Measurements from ENCODE around the gene ADGRG7. TPM values are rescaled to one million over a fixed set of nuclear protein-coding genes. Genes with fewer than 3 reads are reported as not detected.

ADGRG7 gene
- total and polyA plus RNA-seq, 2 donors (not counting 1 experiment from before 2014, with no cell fraction given), result not detected

- DNase-seq (no peak), ATAC-seq (ENCODE audit: low read depth) (no peak)
- Histone ChIP-seq H3K27me3 (replicated peaks in 1 of 4; ENCODE audit: control extremely low read depth in 1 of 4, control insufficient read depth in 3 of 4, insufficient read depth in 4 of 4, low read length in 3 of 4) (no peaks in the 10 kb centered on the region), H2AFZ (ENCODE audit: insufficient read depth, low read depth, low read length, poor library complexity, severe bottlenecking) (no peak overlapping the region), H3K4me2 (replicated peaks; ENCODE audit: low read depth, low read length, poor library complexity, severe bottlenecking) (no peak overlapping the region), H3K27ac (ENCODE audit: low read length in 2 of 2) (no peak overlapping the region), H3K79me2 (ENCODE audit: control insufficient read depth, insufficient read depth, low read length) (no peaks in the 10 kb centered on the region), H3K4me1 (ENCODE audit: control insufficient read depth in 2 of 2, insufficient read depth in 2 of 2, low read length in 2 of 2) (no peaks in the 10 kb centered on the region), H4K20me1 (ENCODE audit: control insufficient read depth, insufficient read depth, low read length, poor library complexity, severe bottlenecking) (no peaks in the 10 kb centered on the region), H3K9ac (ENCODE audit: low read length) (no peak overlapping the region), H3K9me3 (ENCODE audit: control extremely low read depth in 1 of 3, control insufficient read depth in 2 of 3, insufficient read depth in 1 of 3, low read length in 2 of 3) (no peaks in the 10 kb centered on the region), H3K4me3 (ENCODE audit: control extremely low read depth in 1 of 5, extremely low read depth in 1 of 5, insufficient read depth in 1 of 5, low read depth in 2 of 5, low read length in 4 of 5) (no peak overlapping the region), H3K36me3 (replicated peaks in 1 of 2; ENCODE audit: control extremely low read depth in 1 of 2, control insufficient read depth in 1 of 2, extremely low read depth in 1 of 2, insufficient read depth in 2 of 2, low read length in 1 of 2) (no peaks in the 10 kb centered on the region)
- H3K27ac Mint-ChIP-seq, result no peak overlapping the region
- TF ChIP-seq CTCF (IDR thresholded peaks at IDR 0.05) (no peak), EZH2 (IDR thresholded peaks at IDR 0.05; ENCODE audit: borderline replicate concordance, insufficient read depth, low read depth, low read length, poor library complexity, severe bottlenecking) (no peak)
- WGBS (ENCODE audit: insufficient coverage), result 88% methylated on average over 4 of the region's 4 CpGs
- POLR2A ChIA-PET, result no interaction called here
- H3K4me1 Mint-ChIP-seq, result no peaks in the 10 kb centered on the region
- intact Hi-C loops (cut with micrococcal nuclease), result no loop called here
- H3K9me3 Mint-ChIP-seq (ENCODE audit: insufficient read depth), result no peaks in the 10 kb centered on the region
- H3K4me3 Mint-ChIP-seq, result no peak overlapping the region
- H3K27me3 Mint-ChIP-seq, result no peaks in the 10 kb centered on the region
- CTCF ChIA-PET, result no interaction called here
These were observed 47.1 kb upstream of the ADGRG7 start for GRCh38 chr3:100562224-100562857.

- POLR2A ChIA-PET, result no interaction called here
- Histone ChIP-seq H3K4me3 (ENCODE audit: control extremely low read depth in 1 of 5, extremely low read depth in 1 of 5, insufficient read depth in 1 of 5, low read depth in 2 of 5, low read length in 4 of 5) (no peak overlapping the region), H3K9me3 (ENCODE audit: control extremely low read depth in 1 of 3, control insufficient read depth in 2 of 3, insufficient read depth in 1 of 3, low read length in 2 of 3) (no peaks in the 10 kb centered on the region), H3K9ac (ENCODE audit: low read length) (no peak overlapping the region), H3K79me2 (ENCODE audit: control insufficient read depth, insufficient read depth, low read length) (no peaks in the 10 kb centered on the region), H3K4me2 (replicated peaks; ENCODE audit: low read depth, low read length, poor library complexity, severe bottlenecking) (no peak overlapping the region), H3K36me3 (replicated peaks in 1 of 2; ENCODE audit: control extremely low read depth in 1 of 2, control insufficient read depth in 1 of 2, extremely low read depth in 1 of 2, insufficient read depth in 2 of 2, low read length in 1 of 2) (no peaks in the 10 kb centered on the region), H3K4me1 (ENCODE audit: control insufficient read depth in 2 of 2, insufficient read depth in 2 of 2, low read length in 2 of 2) (no peaks in the 10 kb centered on the region), H3K27me3 (replicated peaks in 1 of 4; ENCODE audit: control extremely low read depth in 1 of 4, control insufficient read depth in 3 of 4, insufficient read depth in 4 of 4, low read length in 3 of 4) (no peaks in the 10 kb centered on the region), H3K27ac (ENCODE audit: low read length in 2 of 2) (no peak overlapping the region), H2AFZ (ENCODE audit: insufficient read depth, low read depth, low read length, poor library complexity, severe bottlenecking) (no peak overlapping the region), H4K20me1 (ENCODE audit: control insufficient read depth, insufficient read depth, low read length, poor library complexity, severe bottlenecking) (no peaks in the 10 kb centered on the region)
- no CpG with 5 or more reads among the region's 1 CpG for WGBS (ENCODE audit: insufficient coverage)
- intact Hi-C loops (cut with micrococcal nuclease), result no loop called here
- Mint-ChIP-seq H3K4me3 (no peak overlapping the region), H3K27ac (no peak overlapping the region), H3K9me3 (ENCODE audit: insufficient read depth) (no peaks in the 10 kb centered on the region), H3K4me1 (no peaks in the 10 kb centered on the region), H3K27me3 (no peaks in the 10 kb centered on the region)
- ATAC-seq (ENCODE audit: low read depth) (no peak), DNase-seq (no peak)
- CTCF ChIA-PET, result no interaction called here
- TF ChIP-seq EZH2 (IDR thresholded peaks at IDR 0.05; ENCODE audit: borderline replicate concordance, insufficient read depth, low read depth, low read length, poor library complexity, severe bottlenecking) (no peak), CTCF (IDR thresholded peaks at IDR 0.05) (no peak)
These were observed 46.2 kb upstream of the ADGRG7 start for GRCh38 chr3:100563228-100563627.
